ENCODE data around the gene PLLP.

The PLLP gene

GRCh38 chr16:57284209-57284951 is at the start of gene PLLP:
Gene PLLP, minus strand, starts transcription at chr16:57284672. Its CDS starts 132 bp downstream, at chr16:57284540.
- DNase-seq (ENCODE audit: low read depth) = no peak

GRCh38 chr16:57333402-57333801 is 48.9 kb upstream of the PLLP start:
- no peak for DNase-seq (ENCODE audit: low read depth)

- no peak for DNase-seq (ENCODE audit: low read depth)
Measured at GRCh38 chr16:57331355-57331754, 46.9 kb upstream of the PLLP start.

- no peak for DNase-seq (ENCODE audit: low read depth)
Measured at GRCh38 chr16:57329718-57330327, 45.4 kb upstream of the PLLP start.

- DNase-seq (ENCODE audit: low read depth) = peak; percentile 16
Measured at GRCh38 chr16:57325458-57325857, 41.0 kb upstream of the PLLP start.

- no peak for DNase-seq (ENCODE audit: low read depth)
Measured at GRCh38 chr16:57324749-57325148, 40.3 kb upstream of the PLLP start.

GRCh38 chr16:57319646-57320045 is 35.2 kb upstream of the PLLP start:
- no peak for DNase-seq (ENCODE audit: low read depth)

GRCh38 chr16:57318240-57318970 is 33.9 kb upstream of the PLLP start:
- no peak for DNase-seq (ENCODE audit: low read depth)

GRCh38 chr16:57316390-57317017 is 32.0 kb upstream of the PLLP start:
- peak; percentile 83 for DNase-seq (ENCODE audit: low read depth)

- DNase-seq (ENCODE audit: low read depth) = no peak
Measured at GRCh38 chr16:57315416-57315815, 30.9 kb upstream of the PLLP start.

GRCh38 chr16:57314161-57314785 is 29.8 kb upstream of the PLLP start:
- DNase-seq (ENCODE audit: low read depth) = no peak

- DNase-seq (ENCODE audit: low read depth) = no peak
Measured at GRCh38 chr16:57313509-57313908, 29.0 kb upstream of the PLLP start.

- DNase-seq (ENCODE audit: low read depth) = no peak
Measured at GRCh38 chr16:57310801-57311200, 26.3 kb upstream of the PLLP start.

GRCh38 chr16:57308041-57308440 is 23.6 kb upstream of the PLLP start:
- DNase-seq (ENCODE audit: low read depth) = no peak

GRCh38 chr16:57307365-57307764 is 22.9 kb upstream of the PLLP start:
- no peak for DNase-seq (ENCODE audit: low read depth)

- DNase-seq (ENCODE audit: low read depth) = no peak
Measured at GRCh38 chr16:57306676-57307341, 22.3 kb upstream of the PLLP start.

- no peak for DNase-seq (ENCODE audit: low read depth)
Measured at GRCh38 chr16:57305159-57305811, 20.8 kb upstream of the PLLP start.

GRCh38 chr16:57304169-57305061 is 19.9 kb upstream of the PLLP start:
- peak; percentile 24 for DNase-seq (ENCODE audit: low read depth)

GRCh38 chr16:57303910-57304168 is 19.4 kb upstream of the PLLP start:
- DNase-seq (ENCODE audit: low read depth) = no peak

Measured in fibroblast of the conjunctiva (primary cell).